ENCODE data around the gene HELZ.

GRCh38 chr17:67270416-67270815 lies 25.4 kb upstream of the HELZ start:
- TF ChIP-seq ZNF114 (tag by site-specific recombination; IDR thresholded peaks at IDR 0.05) (no peak), ZNF18 (tag by site-specific recombination; IDR thresholded peaks at IDR 0.05) (no peak), AEBP2 (tag by site-specific recombination; IDR thresholded peaks at IDR 0.05; ENCODE audit: borderline replicate concordance) (no peak)
- TF ChIP-seq, protein P1, sequence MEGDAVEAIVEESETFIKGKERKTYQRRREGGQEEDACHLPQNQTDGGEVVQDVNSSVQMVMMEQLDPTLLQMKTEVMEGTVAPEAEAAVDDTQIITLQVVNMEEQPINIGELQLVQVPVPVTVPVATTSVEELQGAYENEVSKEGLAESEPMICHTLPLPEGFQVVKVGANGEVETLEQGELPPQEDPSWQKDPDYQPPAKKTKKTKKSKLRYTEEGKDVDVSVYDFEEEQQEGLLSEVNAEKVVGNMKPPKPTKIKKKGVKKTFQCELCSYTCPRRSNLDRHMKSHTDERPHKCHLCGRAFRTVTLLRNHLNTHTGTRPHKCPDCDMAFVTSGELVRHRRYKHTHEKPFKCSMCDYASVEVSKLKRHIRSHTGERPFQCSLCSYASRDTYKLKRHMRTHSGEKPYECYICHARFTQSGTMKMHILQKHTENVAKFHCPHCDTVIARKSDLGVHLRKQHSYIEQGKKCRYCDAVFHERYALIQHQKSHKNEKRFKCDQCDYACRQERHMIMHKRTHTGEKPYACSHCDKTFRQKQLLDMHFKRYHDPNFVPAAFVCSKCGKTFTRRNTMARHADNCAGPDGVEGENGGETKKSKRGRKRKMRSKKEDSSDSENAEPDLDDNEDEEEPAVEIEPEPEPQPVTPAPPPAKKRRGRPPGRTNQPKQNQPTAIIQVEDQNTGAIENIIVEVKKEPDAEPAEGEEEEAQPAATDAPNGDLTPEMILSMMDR (tag by site-specific recombination; IDR thresholded peaks at IDR 0.05), result no peak
